Neural cell (in vitro differentiated cells): ENCODE results near the gene INVS. TPM values are rescaled to one million over a fixed set of nuclear protein-coding genes. Genes with fewer than 3 reads are reported as not detected.

Source experiments
- H2AFZ ChIP-seq: fragments of 200-600, 300-800 bp; sonication (generic), shearing (Covaris generic); 2 replicates; pipeline ENCODE4 v1.6.0; 2014; ENCODE audit warnings: low read depth, mild to moderate bottlenecking, antibody characterized with exemption, low read length, moderate library complexity
- H3F3A ChIP-seq: fragments of 200-600 bp; shearing (Covaris generic); 2 replicates; pipeline ENCODE4 v1.6.1; 2016; ENCODE audit warnings: mild to moderate bottlenecking, moderate library complexity, mixed read lengths, antibody characterized with exemption, low read length; ENCODE audit not compliant: insufficient read depth, poor library complexity, severe bottlenecking
- H3K27ac ChIP-seq: fragments of 200-600, 300-800 bp; sonication (generic), shearing (Covaris generic); 2 replicates; pipeline ENCODE4 v1.5.1; 2014; ENCODE audit warnings: mild to moderate bottlenecking, low read length, moderate library complexity
- H3K27me3 ChIP-seq: fragments of 300-800, 200-600 bp; sonication (generic), shearing (Covaris generic); 2 replicates; pipeline ENCODE4 v1.6.0; 2014; ENCODE audit warnings: mild to moderate bottlenecking, low read depth, low read length, moderate library complexity; ENCODE audit not compliant: insufficient read depth
- H3K36me3 ChIP-seq: fragments of 300-800, 200-600 bp; sonication (generic), shearing (Covaris generic); 2 replicates; pipeline ENCODE4 v1.5.1; 2014; ENCODE audit warnings: mild to moderate bottlenecking, antibody characterized with exemption, low read length, moderate library complexity; ENCODE audit not compliant: insufficient read depth
- H3K4me2 ChIP-seq: fragments of 300-800, 200-600 bp; sonication (generic), shearing (Covaris generic); 2 replicates; pipeline ENCODE4 v1.6.0; 2014; ENCODE audit warnings: mild to moderate bottlenecking, low read length
- H3K4me3 ChIP-seq: fragments of 300-800, 200-600 bp; sonication (generic), shearing (Covaris generic); 2 replicates; pipeline ENCODE4 v1.5.1; 2014; ENCODE audit warnings: mild to moderate bottlenecking, low read length, moderate library complexity
- H3K79me2 ChIP-seq: fragments of 200-600 bp; shearing (Covaris generic); replicated peaks from 2 replicates; pipeline ENCODE4 v1.6.0; 2014; ENCODE audit warnings: mild to moderate bottlenecking, low read length, moderate library complexity; ENCODE audit not compliant: insufficient read depth
- H3K9ac ChIP-seq: fragments of 300-800, 200-600 bp; sonication (generic), shearing (Covaris generic); 2 replicates; pipeline ENCODE4 v1.6.1; 2016; ENCODE audit warnings: mild to moderate bottlenecking, low read length, mixed read lengths
- H3K9me2 ChIP-seq: fragments of 200-600 bp; shearing (Covaris generic); 2 replicates; pipeline ENCODE4 v1.6.1; 2016; ENCODE audit warnings: mild to moderate bottlenecking, low read length, mixed read lengths; ENCODE audit not compliant: insufficient read depth
- H3K9me3 ChIP-seq: fragments of 200-600, 300-800 bp; sonication (generic), shearing (Covaris generic); 2 replicates; pipeline ENCODE4 v1.6.1; 2016; ENCODE audit warnings: mild to moderate bottlenecking, mixed run types, low read length, moderate library complexity, mixed read lengths
- H4K20me1 ChIP-seq: fragments of 200-600 bp; shearing (Covaris generic); 2 replicates; pipeline ENCODE4 v1.6.1; 2016; ENCODE audit warnings: mild to moderate bottlenecking, mixed run types; ENCODE audit not compliant: insufficient read depth
- EP300 ChIP-seq: fragments of 450-650 bp; conservative IDR thresholded peaks from 2 replicates; pipeline ENCODE4 v1.6.1; 2014; ENCODE audit warnings: antibody characterized with exemption, mild to moderate bottlenecking, moderate library complexity; ENCODE audit not compliant: poor library complexity, severe bottlenecking
- EZH2 ChIP-seq: fragments of 200-600, 300-800 bp; shearing (Covaris generic), sonication (generic); IDR thresholded peaks from 2 replicates; pipeline ENCODE4 v1.6.1; 2014; ENCODE audit warnings: antibody characterized with exemption, low read length, borderline replicate concordance, mild to moderate bottlenecking; ENCODE audit not compliant: insufficient read depth, poor library complexity, severe bottlenecking
- MXI1 ChIP-seq: fragments of 450-650 bp; conservative IDR thresholded peaks from 2 replicates; pipeline ENCODE4 v1.6.1; 2014; ENCODE audit warnings: antibody characterized with exemption, mild to moderate bottlenecking; ENCODE audit not compliant: poor library complexity, severe bottlenecking
- POLR2AphosphoS5 ChIP-seq: IDR thresholded peaks from 2 replicates; pipeline ENCODE4 v1.6.1; 2012
- RAD21 ChIP-seq: fragments of 450-650 bp; conservative IDR thresholded peaks from 2 replicates; pipeline ENCODE4 v1.6.1; 2014; ENCODE audit warnings: antibody characterized with exemption, mild to moderate bottlenecking, moderate library complexity
- SMC3 ChIP-seq: fragments of 450-650 bp; conservative IDR thresholded peaks from 2 replicates; pipeline ENCODE4 v1.6.1; 2014; ENCODE audit warnings: antibody characterized with exemption, mild to moderate bottlenecking, moderate library complexity; ENCODE audit not compliant: poor library complexity
- TAF1 ChIP-seq: IDR thresholded peaks from 2 replicates; pipeline ENCODE4 v1.6.1; 2012; ENCODE audit warnings: low read depth
- polyA plus RNA-seq: library from polyadenylated mRNA; depleted of rRNA; stranded (reverse); fragments of >200 nt; gene quantifications from 2 replicates; pipeline ENCODE4 v1.2.3, GENCODE V29; 2014
- TF ChIP-seq, protein P1 (sequence below): fragments of 450-650 bp; IDR thresholded peaks from 2 replicates; pipeline ENCODE4 v1.5.1; 2014; ENCODE audit warnings: antibody characterized with exemption, mild to moderate bottlenecking, moderate library complexity; ENCODE audit not compliant: poor library complexity, severe bottlenecking
- TF ChIP-seq, protein P2 (sequence below): IDR thresholded peaks from 2 replicates; pipeline ENCODE4 v1.6.1; 2012; ENCODE audit warnings: borderline replicate concordance

The INVS gene
- polyA plus RNA-seq, 1 donor from 2014 or later: 11.3 TPM

DNA sequence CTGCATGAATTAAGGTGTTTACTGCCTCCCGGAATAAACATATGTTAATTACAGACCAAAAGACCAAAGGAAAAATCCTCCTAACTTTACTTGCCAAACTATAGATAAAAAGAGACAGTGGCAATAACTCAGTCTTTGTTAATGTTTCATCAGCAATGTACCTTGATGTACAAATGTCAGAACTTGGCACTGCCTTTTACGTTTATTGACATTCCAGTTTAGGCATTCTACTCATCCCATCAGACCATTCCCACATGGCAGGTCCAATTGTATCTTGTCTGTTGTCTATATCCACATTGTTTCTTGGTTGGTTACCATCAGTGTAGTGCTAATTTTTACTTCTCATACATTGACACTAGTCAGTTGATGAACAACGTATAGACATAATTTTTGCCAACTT is 168.2 kb downstream of the INVS start:
- no peaks in the 10 kb centered on the region for H3K27me3 ChIP-seq
- no peaks in the 10 kb centered on the region for H3K36me3 ChIP-seq
- no peak overlapping the region for H3K9ac ChIP-seq
- TF ChIP-seq, protein P1, sequence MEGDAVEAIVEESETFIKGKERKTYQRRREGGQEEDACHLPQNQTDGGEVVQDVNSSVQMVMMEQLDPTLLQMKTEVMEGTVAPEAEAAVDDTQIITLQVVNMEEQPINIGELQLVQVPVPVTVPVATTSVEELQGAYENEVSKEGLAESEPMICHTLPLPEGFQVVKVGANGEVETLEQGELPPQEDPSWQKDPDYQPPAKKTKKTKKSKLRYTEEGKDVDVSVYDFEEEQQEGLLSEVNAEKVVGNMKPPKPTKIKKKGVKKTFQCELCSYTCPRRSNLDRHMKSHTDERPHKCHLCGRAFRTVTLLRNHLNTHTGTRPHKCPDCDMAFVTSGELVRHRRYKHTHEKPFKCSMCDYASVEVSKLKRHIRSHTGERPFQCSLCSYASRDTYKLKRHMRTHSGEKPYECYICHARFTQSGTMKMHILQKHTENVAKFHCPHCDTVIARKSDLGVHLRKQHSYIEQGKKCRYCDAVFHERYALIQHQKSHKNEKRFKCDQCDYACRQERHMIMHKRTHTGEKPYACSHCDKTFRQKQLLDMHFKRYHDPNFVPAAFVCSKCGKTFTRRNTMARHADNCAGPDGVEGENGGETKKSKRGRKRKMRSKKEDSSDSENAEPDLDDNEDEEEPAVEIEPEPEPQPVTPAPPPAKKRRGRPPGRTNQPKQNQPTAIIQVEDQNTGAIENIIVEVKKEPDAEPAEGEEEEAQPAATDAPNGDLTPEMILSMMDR: no peak
- TF ChIP-seq, protein P2, sequence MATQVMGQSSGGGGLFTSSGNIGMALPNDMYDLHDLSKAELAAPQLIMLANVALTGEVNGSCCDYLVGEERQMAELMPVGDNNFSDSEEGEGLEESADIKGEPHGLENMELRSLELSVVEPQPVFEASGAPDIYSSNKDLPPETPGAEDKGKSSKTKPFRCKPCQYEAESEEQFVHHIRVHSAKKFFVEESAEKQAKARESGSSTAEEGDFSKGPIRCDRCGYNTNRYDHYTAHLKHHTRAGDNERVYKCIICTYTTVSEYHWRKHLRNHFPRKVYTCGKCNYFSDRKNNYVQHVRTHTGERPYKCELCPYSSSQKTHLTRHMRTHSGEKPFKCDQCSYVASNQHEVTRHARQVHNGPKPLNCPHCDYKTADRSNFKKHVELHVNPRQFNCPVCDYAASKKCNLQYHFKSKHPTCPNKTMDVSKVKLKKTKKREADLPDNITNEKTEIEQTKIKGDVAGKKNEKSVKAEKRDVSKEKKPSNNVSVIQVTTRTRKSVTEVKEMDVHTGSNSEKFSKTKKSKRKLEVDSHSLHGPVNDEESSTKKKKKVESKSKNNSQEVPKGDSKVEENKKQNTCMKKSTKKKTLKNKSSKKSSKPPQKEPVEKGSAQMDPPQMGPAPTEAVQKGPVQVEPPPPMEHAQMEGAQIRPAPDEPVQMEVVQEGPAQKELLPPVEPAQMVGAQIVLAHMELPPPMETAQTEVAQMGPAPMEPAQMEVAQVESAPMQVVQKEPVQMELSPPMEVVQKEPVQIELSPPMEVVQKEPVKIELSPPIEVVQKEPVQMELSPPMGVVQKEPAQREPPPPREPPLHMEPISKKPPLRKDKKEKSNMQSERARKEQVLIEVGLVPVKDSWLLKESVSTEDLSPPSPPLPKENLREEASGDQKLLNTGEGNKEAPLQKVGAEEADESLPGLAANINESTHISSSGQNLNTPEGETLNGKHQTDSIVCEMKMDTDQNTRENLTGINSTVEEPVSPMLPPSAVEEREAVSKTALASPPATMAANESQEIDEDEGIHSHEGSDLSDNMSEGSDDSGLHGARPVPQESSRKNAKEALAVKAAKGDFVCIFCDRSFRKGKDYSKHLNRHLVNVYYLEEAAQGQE: no peak
- TF ChIP-seq TAF1: no peak
- no peak for TF ChIP-seq MXI1
- TF ChIP-seq SMC3: no peak
- no peak for TF ChIP-seq RAD21
- no peak for TF ChIP-seq POLR2AphosphoS5
- H3K4me2 ChIP-seq: no peak overlapping the region
- no peak overlapping the region for H3K27ac ChIP-seq
- H2AFZ ChIP-seq: no peak overlapping the region
- no peaks in the 10 kb centered on the region for H3K79me2 ChIP-seq
- no peaks in the 10 kb centered on the region for H3K9me3 ChIP-seq
- H3F3A ChIP-seq: no peaks in the 10 kb centered on the region
- H3K9me2 ChIP-seq: no peaks in the 10 kb centered on the region
- H3K4me3 ChIP-seq: no peak overlapping the region
- no peaks in the 10 kb centered on the region for H4K20me1 ChIP-seq

DNA sequence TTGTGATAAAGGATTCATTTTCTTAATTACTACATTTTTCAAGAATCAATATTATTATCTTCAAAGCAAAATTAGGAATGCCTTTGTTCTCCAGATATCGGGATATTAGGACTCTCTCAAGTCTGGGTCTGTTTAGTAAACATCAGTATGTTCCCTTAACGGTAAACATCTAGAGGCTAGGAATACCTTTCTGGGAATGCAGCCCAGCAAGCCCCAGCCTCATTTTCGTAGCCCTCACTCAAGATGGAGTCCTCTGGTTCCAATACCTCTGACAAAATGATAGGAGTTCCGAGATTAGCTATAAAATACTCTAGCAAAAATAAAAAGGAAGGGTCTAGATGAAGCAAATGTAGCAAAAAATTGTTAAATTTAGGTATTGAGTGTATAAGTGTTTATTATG is 169.2 kb downstream of the INVS start:
- Histone ChIP-seq H3K4me3 (no peak overlapping the region), H4K20me1 (no peaks in the 10 kb centered on the region), H3F3A (no peaks in the 10 kb centered on the region), H3K27ac (no peak overlapping the region), H3K79me2 (no peaks in the 10 kb centered on the region), H2AFZ (no peak overlapping the region), H3K27me3 (no peaks in the 10 kb centered on the region), H3K9me3 (no peaks in the 10 kb centered on the region), H3K4me2 (no peak overlapping the region), H3K9me2 (no peaks in the 10 kb centered on the region), H3K36me3 (no peaks in the 10 kb centered on the region), H3K9ac (no peak overlapping the region)
- TF ChIP-seq TAF1: no peak

DNA sequence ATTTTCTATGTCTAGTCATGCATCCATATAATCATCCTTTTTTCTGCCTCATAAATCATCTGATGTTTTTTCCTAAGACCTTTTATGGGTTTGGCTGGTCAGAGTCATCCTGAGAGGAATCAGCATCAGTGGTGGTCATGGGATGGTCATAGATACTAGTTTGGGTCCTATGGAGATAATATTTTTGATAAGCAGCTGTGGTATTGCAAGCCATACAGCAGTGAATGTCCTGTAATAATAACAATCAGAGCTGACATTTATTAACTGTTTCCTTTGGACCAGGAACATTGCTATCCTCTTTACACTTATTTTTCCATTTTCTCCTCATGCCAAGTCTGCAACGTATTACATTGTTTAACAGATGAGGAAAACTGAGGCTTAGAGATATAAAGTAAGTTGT is 170.6 kb downstream of the INVS start:
- H3K4me2 ChIP-seq: no peak overlapping the region
- TF ChIP-seq EP300 (no peak), TAF1 (no peak), POLR2AphosphoS5 (no peak), MXI1 (no peak), EZH2 (no peak), SMC3 (no peak), RAD21 (no peak)
- TF ChIP-seq, protein P1: no peak
- TF ChIP-seq, protein P2: no peak

More for the DNA sequence above, 170.6 kb downstream of the INVS start:
- Histone ChIP-seq H2AFZ (no peak overlapping the region), H3K9me3 (no peaks in the 10 kb centered on the region), H3K36me3 (no peaks in the 10 kb centered on the region), H3K27ac (no peak overlapping the region), H3K9ac (no peak overlapping the region), H3F3A (no peaks in the 10 kb centered on the region), H3K27me3 (no peaks in the 10 kb centered on the region), H3K79me2 (no peaks in the 10 kb centered on the region), H3K9me2 (no peaks in the 10 kb centered on the region), H3K4me3 (no peak overlapping the region), H4K20me1 (no peaks in the 10 kb centered on the region)
